GM13976 (cell line): ENCODE results near the gene FBXO15.

Experiments used
- DNase-seq: peaks from one replicate; pipeline ENCODE4 v3.0.0; 2012; ENCODE audit warnings: low spot score
- in situ Hi-C: fragments of 300-500 bp; cut with MboI; formaldehyde crosslinking; loops from one replicate; pipeline ENCODE4 v1.12.0; 2022; ENCODE audit warnings: low sequenced_read_pairs, mixed read lengths, inconsistent platforms; ENCODE audit not compliant: unreplicated experiment
- TF ChIP-seq, protein P1 (sequence below): IDR thresholded peaks from 2 replicates; pipeline ENCODE4 v1.5.1; 2012; ENCODE audit warnings: borderline replicate concordance, mild to moderate bottlenecking; ENCODE audit not compliant: insufficient read depth; ENCODE audit errors: extremely low read depth, missing control alignments, control extremely low read depth

Gene FBXO15

DNA sequence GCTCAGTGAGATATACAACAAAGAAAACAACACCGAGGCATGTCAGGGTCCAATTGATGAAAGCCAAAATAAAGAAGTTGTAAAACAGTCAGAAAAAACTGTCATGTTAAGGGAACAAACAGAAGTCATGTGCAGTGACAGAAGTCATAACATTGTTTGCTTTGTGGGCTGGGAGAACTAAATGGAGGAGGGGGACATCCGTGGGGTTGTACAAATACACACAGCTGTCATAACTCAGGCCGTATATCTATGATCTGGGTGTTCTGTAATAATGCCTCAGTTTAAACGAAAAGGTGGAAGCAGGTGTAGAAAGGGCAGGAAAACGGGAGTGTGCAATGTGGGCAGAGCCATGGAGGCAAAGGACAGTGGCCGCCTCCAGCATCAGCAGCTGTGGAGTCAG, 28.0 kb upstream of the FBXO15 start:
- in situ Hi-C loops: no loop called here
- TF ChIP-seq, protein P1, sequence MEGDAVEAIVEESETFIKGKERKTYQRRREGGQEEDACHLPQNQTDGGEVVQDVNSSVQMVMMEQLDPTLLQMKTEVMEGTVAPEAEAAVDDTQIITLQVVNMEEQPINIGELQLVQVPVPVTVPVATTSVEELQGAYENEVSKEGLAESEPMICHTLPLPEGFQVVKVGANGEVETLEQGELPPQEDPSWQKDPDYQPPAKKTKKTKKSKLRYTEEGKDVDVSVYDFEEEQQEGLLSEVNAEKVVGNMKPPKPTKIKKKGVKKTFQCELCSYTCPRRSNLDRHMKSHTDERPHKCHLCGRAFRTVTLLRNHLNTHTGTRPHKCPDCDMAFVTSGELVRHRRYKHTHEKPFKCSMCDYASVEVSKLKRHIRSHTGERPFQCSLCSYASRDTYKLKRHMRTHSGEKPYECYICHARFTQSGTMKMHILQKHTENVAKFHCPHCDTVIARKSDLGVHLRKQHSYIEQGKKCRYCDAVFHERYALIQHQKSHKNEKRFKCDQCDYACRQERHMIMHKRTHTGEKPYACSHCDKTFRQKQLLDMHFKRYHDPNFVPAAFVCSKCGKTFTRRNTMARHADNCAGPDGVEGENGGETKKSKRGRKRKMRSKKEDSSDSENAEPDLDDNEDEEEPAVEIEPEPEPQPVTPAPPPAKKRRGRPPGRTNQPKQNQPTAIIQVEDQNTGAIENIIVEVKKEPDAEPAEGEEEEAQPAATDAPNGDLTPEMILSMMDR: no peak
- no peak for DNase-seq

DNA sequence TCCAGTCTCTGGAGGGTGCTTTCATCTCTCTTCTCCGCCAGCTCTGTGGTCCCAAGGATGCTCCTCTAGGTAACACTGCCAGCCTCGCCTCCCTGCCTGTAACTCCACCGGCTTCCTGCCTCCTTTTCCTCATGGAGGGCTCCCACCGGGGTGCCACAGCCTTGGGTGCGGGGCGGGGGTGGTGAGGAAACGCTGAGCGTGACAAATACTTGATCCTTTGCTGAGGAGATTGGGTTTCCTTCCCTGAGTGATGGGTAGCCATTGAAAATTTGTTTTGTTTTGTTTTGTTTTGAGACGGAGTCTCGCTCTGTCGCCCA, 25.8 kb upstream of the FBXO15 start:
- DNase-seq: no peak
- TF ChIP-seq, protein P1: no peak
- in situ Hi-C loops: no loop called here

DNA sequence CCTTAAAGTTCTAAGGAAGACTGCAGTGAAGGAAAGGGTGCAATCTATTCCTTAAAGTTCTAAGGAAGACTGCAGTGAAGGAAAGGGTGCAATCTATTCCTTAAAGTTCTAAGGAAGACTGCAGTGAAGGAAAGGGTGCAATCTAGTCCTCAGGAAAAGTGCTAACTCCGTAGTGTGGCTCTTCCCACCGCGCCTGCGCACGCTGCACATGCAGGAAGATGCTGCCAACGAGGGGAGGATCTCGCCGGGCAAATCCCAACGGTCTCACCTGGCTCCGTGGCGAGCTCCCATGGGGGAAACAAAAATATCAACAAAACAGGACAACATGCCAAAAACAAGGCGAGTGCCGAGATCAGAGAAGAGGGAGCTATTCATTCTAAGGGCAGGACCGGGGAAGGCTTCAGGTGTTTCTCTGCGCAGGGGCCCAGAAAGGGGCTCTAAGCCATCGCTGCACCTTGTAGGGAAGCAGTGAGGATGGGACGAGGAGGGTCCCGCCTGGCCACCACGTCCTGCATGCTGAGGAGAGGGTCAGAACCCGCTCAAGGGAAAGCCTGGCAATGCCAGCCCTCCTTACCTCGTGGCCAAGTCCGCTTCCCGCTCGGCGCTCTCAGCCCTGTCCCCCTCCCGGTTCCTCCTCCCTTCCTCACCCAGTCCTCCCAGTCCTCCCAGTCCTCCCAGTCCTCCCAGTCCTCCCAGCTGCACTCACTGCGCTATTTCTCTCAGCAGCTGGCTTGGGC, 25.2 kb upstream of the FBXO15 start:
- no peak for DNase-seq
- TF ChIP-seq, protein P1: no peak
- in situ Hi-C loops: no loop called here

DNA sequence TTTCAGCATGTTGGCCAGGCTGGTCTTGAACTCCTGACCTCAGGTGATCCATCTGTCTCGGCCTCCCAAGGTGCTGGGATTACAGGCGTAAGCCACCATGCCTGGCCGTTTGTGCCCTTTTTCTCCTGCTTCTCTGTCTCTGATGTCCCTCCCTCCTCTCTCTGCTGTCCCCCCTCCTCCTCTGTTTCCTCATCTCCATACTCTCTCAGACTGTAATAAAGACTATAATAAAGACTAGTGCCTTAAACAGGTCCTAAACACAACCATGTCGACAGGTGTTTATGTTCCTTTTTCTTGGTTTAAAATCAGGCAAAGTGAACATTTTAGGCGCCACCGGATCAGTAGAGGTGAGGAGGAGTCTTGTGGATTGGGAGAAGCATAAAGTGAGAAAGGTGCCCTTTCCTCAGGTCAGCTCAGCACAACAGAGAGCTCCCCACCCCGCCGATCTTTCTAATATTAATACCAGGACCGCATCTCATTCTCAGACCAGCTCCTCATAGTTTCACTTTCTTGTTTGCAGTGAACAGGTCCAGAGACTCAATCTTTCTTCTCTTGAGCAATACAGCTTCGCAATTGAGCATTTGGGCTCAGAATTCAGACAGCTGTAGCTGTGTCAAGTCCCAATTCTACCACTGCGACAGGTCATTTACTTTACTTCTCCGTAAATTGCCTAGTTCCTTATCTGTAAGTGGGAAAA, 24.4 kb upstream of the FBXO15 start:
- in situ Hi-C loops: no loop called here
- DNase-seq: peak; percentile 54
- TF ChIP-seq, protein P1: no peak

DNA sequence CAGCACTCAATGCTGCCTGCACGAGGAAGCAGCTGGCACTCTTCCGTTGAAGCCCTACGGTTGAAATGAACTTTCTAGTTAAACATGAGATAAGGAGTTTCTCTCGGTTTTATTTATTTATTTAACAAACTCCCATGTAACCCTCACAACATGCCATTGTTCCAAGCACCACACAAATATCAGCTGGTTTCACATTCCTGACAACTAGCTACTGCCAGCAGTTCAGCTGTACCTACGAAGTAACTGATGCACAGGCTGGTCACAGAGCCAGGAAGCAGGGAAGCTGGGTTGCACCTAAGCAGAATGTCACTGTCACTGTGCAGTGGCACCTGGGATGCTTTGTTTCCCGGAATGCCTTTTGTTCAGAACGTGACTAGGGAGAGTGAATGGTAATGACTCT, 18.8 kb upstream of the FBXO15 start:
- no peak for DNase-seq
- in situ Hi-C loops: no loop called here
- TF ChIP-seq, protein P1: no peak

DNA sequence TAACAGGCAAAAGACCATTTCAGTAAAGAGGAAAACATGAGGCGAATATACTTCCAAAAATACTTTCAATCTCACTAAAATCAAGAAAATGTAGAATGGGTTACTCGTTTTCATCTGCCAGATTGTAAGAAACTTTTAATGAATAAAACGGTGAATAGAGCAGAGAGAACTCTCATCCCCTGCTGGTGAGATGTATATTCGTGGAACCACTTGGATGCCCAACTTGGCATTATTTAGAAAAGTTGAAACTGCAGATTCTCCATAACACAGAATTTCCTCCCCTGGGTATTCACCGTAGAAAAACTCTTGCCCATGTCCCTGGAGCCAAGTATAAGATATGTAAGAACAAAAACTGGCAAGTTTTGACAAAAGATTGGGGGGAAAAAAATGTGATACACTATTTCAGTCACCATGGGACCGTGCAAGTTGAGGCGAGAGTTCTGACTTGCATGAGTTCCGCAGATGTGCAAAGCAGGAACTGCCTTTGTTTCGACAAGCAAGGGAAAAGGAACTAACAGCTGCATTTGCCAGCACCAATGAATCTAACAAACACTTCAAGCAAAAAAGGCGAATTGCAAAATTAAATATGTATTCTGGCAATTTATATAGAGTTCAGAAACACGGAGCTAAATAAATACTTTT, 15.5 kb upstream of the FBXO15 start:
- in situ Hi-C loops: no loop called here
- no peak for DNase-seq
- TF ChIP-seq, protein P1: no peak
